NCI-H526 treated with DMSO at 0.1 percent for 48 hours (cell line): ENCODE results near the gene P2RY6.
A peak's percentile ranks its signal among the peaks of the same experiment; 100 is the strongest.

ENCODE experiments used
- DNase-seq: peaks from one replicate; lab custom pipeline; 2025; lab: John Stamatoyannopoulos, UW

The P2RY6 gene

GRCh38 chr11:73281201-73281741 lies 9.1 kb downstream of the P2RY6 start:
- no peak for DNase-seq

GRCh38 chr11:73281796-73282660 lies 9.9 kb downstream of the P2RY6 start:
- DNase-seq, result no peak

- no peak for DNase-seq
These were observed 11.3 kb downstream of the P2RY6 start for GRCh38 chr11:73283276-73284000.

- no peak for DNase-seq
These were observed 12.0 kb downstream of the P2RY6 start for GRCh38 chr11:73284106-73284505.

DNA sequence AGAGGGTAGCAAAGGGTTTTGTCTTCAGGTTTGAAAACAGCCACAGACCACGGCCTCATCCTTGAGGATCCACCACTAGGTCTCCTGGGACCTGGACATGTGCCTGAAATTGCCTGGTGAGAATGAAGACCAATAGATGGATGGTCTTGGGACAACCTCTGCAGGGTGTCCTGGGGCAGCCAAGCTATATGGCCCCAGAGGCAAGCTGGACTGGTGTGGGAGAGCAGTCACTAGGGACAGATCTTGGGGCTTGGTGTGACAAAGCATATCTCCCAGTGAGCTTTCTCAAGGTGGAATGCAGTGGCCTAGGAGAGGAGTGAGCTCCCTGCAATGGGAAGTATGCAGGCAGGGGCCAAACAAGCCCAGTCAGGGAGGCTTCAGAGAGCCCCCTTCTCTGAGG lies 13.6 kb downstream of the P2RY6 start:
- DNase-seq, result no peak

GRCh38 chr11:73286240-73286810 lies 14.2 kb downstream of the P2RY6 start:
- DNase-seq, result no peak

GRCh38 chr11:73287400-73288101 lies 15.4 kb downstream of the P2RY6 start:
- DNase-seq, result no peak

GRCh38 chr11:73288192-73288872 lies 16.2 kb downstream of the P2RY6 start:
- DNase-seq, result no peak

DNA sequence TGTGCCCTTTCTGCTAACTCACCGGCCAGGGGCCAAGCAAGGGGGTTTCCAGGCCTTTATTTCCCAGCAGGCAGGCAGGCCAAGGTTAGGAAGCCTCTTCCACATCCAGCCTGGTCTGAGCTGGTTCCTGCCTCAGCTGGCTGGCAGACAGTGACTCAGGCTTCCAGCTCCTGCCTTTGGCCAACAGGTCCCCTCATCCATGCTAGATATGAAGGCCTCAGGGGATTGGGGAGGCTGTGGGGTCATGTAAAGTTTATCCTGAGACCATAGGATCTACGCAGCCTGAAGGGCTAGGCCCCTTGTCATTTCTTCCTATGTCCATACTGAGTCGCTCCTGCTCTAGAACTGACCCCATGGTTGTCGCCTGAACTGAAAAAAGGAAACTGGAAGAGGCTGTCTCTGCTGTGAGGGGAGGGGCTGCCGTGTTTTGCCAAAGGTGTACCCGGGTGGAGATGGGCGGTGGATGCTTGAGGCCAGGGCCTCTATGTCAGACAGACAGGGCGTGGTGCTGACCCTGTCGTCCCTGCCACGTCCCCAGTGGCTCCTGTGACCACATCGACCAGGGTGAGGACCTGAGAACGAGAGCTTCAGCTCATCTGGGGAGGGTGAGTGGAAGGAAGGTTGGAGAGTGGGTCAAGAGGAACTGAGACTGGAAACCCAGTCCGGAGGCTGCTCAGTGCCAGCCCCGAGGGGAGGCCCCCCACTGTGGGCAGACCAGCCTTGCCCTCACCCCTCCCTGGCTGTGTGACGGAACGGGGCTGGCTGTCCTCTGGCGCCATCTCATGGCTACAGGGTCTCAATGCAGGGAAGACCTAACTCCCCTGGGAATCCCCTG lies 17.0 kb downstream of the P2RY6 start:
- peak; percentile 17 for DNase-seq

- DNase-seq, result no peak
These were observed 18.4 kb downstream of the P2RY6 start for GRCh38 chr11:73290536-73290935.

DNA sequence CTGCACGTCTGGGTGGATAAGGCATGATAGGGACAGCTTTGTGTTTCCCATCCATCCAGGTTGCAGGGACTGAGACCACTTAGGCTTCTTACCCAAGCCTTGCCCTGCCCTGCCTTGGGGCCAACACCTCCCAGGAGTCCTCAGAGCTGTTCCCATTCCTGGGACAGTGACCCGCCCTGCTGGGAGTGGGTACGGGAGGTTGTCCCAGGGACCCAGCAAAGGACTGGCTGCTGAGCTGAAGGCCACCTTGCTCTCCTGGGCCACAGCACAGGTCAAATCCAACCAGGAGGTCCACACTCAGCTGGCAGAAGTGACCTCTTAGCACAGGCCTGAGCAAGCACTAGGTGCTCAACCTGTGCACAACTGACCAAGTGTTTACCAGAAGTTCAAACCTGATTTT lies 19.1 kb downstream of the P2RY6 start:
- no peak for DNase-seq

GRCh38 chr11:73291781-73292524 lies 19.8 kb downstream of the P2RY6 start:
- no peak for DNase-seq

DNA sequence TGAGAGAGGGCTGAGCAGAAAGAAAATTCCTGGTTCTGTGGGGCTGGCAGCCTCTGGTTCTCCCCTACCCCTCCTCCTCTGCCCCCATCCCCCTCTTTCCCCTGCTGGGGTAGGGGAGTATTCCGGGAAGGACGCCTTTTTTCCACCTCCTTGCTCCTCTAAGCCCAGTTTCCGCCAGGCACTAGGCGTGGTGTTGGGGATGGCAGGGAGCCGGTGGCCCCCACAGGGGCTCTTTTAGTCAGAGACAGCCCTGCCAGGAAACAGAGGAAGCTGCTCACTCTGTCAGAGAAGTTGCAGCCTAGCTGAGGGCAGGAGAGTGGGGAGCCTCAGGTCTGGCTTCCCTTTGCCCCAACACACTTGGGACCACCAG lies 20.4 kb downstream of the P2RY6 start:
- no peak for DNase-seq

- DNase-seq, result no peak
These were observed 21.3 kb downstream of the P2RY6 start for GRCh38 chr11:73293356-73293936.

DNA sequence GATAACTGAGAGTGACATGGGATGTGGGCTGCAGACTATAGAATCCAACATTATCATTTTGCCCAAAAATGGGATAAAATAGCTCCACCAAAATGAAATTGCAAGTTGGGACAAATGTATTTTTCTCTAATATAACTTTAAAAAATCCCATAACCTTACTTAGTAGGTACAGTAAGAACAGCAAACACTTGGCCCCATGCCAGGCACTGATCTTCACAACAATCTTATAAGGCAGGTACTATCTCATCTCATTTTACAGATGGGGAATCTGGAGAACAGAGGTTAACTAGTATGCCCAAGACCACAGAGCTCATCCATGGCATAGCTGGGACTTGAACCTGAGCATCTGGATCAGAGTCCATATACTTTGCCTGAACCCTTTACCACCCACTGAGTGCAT lies 22.5 kb downstream of the P2RY6 start:
- DNase-seq, result no peak

DNA sequence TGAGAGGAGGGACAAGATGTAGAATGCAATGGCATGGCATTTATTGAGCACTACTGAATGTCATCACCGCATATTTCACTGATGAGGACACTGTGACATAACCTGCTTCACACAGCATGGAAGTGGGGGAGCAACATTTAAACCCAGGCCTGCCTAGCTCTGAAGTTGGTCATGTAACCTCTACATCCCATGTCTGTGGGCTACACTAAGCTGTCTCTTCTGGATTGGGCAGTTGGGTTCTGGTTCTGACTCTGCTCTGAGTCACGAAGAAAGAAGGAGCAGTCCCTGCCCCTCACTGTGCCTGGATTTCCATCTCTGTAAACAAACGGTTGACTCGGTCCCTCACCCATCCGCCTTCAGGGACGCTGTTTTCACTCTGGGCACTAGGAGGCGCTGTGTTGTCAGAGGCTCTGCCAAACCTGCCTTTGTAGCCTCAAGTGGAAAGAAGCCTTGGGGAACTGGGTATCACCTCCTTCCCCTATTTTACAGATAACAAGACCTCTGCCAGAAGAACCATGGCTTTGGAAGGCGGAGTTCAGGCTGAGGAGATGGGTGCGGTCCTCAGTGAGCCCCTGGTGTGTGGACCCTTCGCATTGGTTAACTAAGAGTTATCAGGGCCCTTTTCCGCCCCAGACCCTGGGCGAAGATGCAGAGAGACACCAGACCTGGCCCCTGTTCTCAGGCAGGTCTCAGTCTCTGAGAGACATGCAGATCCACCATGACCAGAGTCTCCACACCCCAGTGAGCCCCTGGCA lies 23.3 kb downstream of the P2RY6 start:
- peak; percentile 46 for DNase-seq

DNA sequence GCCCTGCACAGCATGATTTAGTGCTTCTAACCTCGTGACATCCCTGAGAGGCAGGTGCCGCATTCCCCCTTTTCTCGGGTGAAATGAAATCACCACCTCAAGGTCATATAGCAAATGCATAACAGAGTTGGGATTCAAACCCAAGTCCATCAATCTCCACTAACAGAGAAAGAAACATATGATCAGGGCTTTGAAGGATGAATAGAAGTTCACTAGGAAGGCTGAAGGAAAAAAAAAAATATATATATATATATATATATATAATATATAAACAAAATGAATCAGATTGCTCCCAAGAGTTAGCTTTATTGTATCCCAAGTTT lies 23.8 kb downstream of the P2RY6 start:
- no peak for DNase-seq

GRCh38 chr11:73296501-73297230 lies 24.5 kb downstream of the P2RY6 start:
- no peak for DNase-seq
